NCI-H2196 (cell line): Measurements from ENCODE around the gene LAMA4.
"Not testable (repeated sequence)": the region's sequence is repeated elsewhere in the genome, so short reads cannot be mapped to it uniquely, and the experiment has no call there.

ENCODE experiments used
- DNase-seq: peaks from one replicate; lab custom pipeline; 2025; ENCODE audit not compliant: unreplicated experiment; lab: John Stamatoyannopoulos, UW

Gene LAMA4

DNA sequence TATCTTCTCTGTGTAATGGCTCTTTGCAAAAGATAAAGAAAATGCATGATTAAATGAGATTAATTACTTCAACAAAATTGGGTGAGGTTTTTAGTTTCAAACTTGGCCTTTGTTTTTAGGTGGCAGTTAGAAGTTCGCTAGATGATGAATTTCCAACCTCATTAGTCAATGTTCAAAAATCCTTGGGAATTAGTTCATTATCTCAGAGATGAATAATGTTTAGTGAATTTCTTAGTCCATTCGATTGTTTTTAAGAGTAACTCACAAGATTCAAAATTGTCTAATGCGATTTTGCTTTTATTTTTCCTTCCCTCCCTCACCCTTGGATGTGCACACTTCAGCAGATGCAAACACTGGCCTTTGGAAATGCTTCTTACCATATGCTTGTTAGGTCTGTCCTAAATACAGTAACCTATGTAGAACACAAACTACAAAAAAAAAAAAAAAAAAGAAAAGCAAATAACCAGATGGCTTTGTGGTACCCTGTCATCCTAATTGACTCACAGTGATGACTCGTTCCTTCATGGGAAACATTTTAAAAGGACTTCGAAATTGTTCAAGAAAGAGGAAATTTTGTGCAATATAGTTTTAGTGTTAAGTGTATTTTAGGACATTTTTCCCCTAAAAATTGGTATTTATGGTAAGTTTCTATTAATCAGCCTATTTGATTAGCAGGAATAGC, 100.3 kb downstream of the LAMA4 start:
- DNase-seq, result no peak

DNA sequence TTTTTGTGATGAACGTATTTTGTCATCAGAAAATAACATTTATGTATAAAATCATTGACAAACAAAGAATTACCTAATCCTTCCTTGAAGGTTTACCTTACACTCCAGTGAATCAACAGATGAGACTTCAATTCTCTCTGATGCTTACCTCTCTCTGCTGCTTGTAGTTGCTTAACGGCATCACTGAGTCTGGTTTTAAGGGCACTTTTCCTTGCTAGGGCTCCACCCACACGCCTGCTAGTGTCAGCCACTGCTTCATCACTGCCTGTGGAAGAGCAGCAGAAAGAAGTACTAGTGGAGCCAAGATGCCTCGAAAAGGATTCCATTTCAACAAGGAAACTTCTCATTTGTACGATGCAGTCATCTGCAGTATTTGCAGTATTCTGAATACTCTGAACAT, 104.0 kb downstream of the LAMA4 start:
- DNase-seq, result no peak

GRCh38 chr6:112149719-112150263, 104.6 kb downstream of the LAMA4 start:
- DNase-seq, result no peak

DNA sequence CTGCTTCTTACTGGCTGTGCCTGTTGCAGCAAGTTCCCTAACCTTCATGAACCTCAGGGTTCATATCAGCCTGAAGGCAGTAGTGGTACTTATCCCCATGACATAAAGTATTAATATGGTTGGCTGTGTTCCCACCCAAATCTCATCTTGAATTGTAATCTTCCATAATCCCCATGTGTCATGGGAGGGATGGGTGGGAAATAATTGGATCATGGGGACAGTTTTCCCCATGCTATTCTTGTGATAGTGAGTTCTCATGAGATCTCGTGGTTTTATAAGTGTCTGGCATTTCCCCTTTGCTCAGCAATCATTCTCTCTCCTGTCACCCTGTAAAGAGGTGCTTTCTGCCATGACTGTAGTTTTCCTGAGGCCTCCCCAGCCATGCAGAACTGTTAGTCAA, 105.1 kb downstream of the LAMA4 start:
- no peak for DNase-seq

- DNase-seq, result no peak
Observed at GRCh38 chr6:112148103-112148502, 106.3 kb downstream of the LAMA4 start.

- no peak for DNase-seq
Observed at GRCh38 chr6:112145080-112145573, 109.2 kb downstream of the LAMA4 start.

GRCh38 chr6:112144145-112144926, 110.0 kb downstream of the LAMA4 start:
- DNase-seq, result no peak

DNA sequence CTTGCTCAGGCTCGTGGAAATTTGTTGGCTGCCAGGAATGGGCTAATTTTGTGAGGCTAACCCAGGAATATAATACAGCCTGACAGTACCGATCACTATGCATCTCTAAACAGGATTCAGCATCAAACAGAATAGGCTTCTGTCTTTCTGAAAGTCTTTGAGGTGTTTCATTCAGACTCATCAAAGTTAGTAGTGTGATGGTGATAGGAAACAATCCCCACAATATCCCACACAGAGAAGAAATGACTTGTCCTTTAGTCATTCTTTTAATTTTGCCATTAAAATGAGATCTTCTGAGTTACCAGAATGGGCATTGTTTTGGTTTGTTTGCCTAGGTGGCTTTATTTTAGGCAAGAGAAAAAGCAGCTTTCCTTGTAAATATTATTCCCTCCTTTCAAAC, 112.7 kb downstream of the LAMA4 start:
- no peak for DNase-seq

DNA sequence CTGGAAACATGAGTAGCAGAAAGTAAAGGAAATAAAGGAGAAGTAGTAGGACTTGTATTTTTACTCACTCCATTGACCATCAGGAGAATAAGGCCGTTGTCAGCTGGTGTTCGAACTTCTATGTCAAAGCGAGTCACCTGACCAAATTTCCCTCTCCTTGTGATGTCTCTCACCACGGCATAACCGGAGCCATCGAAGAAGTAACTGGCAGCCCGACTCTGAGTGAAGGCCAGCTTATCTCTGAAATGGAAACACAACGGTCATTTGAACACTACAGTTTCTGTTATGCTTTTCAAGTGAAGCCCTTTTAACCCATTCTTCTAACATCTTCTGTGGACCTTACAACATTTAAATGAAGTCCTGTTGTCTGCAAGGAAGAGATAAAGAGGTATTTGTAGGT, 115.3 kb downstream of the LAMA4 start:
- DNase-seq, result no peak

DNA sequence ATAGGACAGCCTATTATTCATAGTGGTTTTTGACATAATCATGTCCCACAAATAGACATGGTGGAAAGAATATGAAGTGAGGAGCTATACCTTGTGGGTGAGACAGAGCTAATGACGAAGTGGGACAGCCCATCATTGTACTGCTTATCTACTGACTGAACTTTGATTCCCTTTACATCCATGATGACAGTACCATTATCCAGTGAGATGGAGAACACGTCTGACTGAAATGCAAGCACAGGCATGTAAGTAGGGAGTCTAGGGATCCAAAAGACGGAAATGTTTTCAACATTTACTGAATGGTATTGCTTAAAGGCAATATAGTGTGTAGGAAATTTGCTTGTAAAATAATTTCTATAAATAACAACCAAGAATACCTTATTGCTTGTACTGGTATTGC, 123.5 kb downstream of the LAMA4 start:
- DNase-seq, result no peak

DNA sequence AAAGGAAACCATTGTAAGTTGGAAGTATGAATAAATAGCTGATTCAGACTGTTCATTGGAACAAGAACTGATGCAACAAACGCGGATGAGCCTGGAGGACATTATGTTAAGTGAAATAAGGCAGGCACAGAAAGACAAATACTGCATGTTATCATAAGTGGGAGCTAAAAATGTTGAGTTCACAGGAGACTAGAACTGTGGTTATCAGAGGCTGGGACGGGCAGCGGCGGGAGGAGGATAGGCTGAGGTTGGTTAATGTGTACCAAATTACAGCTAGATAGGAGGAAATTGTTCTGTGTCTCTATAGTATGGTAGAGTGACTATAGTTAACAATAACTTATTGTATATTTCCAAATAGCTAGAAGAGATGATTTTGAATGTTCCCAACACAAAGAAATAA, 126.2 kb downstream of the LAMA4 start:
- no peak for DNase-seq

- no peak for DNase-seq
Observed at GRCh38 chr6:112123982-112124381, 130.4 kb downstream of the LAMA4 start.

DNA sequence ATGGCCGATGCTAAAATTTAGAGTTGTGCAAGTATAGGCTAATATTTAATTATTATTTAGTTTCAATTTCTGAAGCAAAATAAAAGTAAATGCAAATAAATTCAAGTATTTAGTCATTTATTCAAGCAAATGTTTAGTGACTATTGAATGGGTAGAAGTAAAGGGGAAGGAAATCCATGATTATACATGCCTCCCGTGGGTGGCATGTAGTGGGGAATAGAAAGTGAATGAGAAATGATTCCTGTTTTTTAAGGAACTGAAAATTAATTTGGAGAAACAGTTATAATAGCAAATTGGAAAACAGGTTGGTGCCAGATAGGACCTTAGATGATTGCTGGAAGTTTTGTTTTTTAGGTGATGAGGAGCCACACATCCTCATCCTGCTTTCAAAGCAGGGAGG, 131.6 kb downstream of the LAMA4 start:
- no peak for DNase-seq

GRCh38 chr6:112118034-112118433, 136.3 kb downstream of the LAMA4 start:
- no peak for DNase-seq

- no peak for DNase-seq
Observed at GRCh38 chr6:112117554-112117953, 136.8 kb downstream of the LAMA4 start.

DNA sequence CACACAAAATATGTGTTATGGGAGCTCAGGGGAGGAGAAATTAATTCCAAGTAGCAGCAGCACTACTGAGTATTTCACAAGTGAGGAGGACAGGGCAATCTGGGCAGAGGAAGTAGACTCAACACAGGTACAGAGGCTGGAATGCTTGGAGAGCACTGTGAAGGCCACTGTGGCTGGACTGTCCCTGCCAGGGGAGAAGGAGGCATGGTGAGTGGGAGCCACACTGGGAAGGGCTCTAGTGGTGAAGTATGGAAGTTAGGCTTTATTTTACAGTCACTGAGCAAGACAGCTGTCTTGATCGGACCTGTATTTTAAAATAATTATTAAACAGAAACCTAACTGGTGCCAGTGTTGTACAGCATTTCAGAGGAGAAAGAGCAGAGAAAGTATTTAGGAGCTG, 138.1 kb downstream of the LAMA4 start:
- no peak for DNase-seq

DNA sequence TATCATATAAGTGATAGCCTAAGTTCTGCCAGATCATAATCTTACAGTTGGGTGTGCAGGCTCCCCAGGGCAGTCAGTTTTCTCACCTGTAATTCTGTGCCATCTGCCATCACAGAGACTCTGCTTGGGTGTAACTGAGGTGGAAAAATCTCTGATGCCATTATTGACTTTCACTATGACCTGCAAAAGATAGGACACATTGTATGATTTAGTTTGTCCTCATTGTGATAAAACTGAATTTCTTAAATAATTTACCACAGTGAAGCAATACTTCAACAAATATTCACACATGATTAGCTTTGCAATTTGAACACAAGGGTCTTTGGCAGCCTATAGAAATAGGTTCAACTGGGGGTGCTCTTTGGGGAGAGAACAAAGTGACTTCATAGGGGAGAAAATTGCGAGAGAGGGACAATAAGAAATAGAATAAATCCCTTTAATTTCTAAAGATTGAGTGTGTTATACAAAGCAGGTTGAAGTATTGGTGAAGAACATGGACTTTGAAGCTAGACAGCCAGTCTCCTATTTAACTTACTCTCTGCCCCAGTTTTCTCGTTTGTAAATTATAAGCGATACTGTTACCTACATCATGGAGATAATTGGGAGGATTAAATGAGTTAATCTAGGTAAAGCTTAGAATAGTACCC, 139.7 kb downstream of the LAMA4 start:
- DNase-seq, result no peak

DNA sequence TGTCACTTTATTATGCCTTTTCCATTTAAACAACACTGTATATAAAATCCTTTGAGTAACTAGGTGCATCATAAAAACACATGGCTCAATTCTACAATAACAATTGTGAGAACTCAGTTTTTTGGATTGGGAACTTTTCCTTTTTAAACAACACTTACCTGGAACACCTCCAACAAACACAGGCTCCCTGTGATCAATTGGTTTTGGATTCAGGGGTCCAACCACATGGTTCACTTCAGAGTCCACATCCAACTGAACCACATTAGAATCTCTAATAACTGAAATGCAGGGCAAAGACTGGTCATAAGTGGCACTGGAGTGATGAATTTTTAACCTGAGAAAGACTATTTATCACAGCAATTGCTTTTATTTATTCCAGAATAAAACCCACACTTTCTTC, 140.4 kb downstream of the LAMA4 start:
- DNase-seq, result no peak

DNA sequence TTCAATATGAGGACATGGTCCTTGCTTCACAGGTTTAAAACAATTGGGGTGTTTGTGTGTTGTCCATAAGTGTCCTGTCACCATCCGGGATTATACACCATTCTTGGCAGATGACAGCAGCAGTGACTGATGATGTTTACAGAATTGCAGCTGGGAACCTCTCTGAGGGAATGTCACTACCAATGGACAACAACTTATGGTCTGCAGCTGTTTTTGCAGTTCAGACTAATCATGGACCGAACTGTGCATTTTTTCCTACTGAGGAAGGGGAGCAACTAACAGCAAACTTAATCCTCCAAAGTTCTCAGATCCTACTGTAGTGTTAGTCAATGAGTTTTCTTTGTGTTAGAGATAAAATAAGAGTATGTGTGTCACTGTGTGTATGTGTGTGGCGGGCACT, 140.9 kb downstream of the LAMA4 start:
- no peak for DNase-seq

GRCh38 chr6:112109262-112109661, 145.1 kb downstream of the LAMA4 start:
- no peak for DNase-seq

DNA sequence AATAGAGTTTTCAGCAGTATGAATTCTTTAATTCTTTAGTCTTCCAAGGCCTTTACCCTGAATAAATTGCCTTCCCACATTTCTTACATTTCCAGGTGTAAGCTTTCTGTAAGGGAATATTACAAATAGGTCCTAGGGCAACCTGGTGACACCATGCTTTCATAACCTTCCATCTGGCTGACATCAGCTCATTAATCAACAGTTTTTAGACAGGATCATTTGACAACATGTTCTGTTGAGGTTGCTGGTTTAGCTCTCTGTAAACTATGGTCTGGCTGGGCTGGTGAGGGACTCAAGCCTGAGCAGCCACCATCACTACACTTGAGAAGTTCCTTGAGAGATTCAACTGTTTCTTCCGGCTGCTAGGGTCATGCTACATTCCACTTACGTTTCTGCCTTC, 147.8 kb downstream of the LAMA4 start:
- DNase-seq, result no peak

DNA sequence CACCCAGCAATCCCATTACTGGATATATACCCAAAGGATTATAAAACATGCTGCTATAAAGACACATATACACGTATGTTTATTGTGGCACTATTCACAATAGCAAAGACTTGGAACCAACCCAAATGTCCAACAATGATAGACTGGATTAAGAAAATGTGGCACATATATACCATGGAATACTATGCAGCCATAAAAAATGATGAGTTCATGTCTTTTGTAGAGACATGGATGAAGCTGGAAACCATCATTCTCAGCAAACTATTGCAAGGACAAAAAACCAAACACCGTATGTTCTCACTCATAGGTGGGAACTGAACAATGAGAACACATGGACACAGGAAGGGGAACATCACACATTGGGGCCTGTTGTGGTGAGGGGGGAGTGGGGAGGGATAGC, 148.3 kb downstream of the LAMA4 start:
- not testable (repeated sequence) for DNase-seq
